ENCODE measurements around the gene SCN4A.
"Not testable (repeated sequence)": the region's sequence is repeated elsewhere in the genome, so short reads cannot be mapped to it uniquely, and the experiment has no call there.

DNA sequence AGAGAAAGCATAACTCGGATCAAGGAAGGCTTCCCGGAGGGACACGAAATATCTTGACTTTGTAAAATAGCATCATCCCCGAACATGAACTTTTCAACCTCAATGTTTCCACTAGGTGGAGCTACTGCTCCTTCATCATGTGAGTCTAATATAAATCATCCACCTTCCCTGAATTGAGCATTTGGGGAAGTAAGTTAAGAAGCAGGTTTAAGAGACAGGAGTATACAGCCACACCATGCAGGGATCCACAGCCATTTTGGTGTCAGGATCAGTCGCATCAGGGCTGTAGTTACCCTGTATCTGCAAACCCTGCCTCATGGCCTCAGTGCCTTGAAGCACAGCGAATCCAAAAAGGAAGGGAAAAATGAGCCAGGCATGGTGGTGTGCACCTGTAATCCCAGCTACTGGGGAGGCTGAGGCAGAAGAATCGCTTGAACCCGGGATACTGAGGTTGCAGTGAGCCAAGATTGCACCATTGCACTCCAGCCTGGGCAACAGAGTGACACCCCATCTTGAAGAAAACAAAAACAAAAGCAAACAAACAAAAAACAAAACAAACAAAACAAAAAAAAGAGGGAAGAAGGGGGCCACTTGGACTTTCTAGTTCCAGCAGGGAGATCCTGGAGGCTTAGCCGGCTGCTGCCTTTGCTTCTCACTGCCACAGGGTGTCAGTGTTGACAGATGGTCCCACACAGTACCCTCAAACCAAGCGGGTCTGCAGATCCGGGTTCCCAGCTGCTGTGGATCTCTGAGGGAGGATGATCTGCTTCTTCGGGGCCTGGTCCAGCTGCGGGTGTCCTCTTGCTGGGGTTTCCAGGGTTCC is 83.5 kb downstream of the SCN4A start:
- TF ChIP-seq, protein P1, sequence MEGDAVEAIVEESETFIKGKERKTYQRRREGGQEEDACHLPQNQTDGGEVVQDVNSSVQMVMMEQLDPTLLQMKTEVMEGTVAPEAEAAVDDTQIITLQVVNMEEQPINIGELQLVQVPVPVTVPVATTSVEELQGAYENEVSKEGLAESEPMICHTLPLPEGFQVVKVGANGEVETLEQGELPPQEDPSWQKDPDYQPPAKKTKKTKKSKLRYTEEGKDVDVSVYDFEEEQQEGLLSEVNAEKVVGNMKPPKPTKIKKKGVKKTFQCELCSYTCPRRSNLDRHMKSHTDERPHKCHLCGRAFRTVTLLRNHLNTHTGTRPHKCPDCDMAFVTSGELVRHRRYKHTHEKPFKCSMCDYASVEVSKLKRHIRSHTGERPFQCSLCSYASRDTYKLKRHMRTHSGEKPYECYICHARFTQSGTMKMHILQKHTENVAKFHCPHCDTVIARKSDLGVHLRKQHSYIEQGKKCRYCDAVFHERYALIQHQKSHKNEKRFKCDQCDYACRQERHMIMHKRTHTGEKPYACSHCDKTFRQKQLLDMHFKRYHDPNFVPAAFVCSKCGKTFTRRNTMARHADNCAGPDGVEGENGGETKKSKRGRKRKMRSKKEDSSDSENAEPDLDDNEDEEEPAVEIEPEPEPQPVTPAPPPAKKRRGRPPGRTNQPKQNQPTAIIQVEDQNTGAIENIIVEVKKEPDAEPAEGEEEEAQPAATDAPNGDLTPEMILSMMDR (IDR thresholded peaks at IDR 0.05) = peak; percentile 40 to 46 (median 41)
- not testable (repeated sequence) for TF ChIP-seq POLR2AphosphoS5 (IDR thresholded peaks at IDR 0.05); POLR2A (IDR thresholded peaks at IDR 0.05; ENCODE audit: low read depth); EP300 (IDR thresholded peaks at IDR 0.05)

All from esophagus muscularis mucosa (tissue), 4 donors.